SK-N-SH (cell line): ENCODE results near the gene SP100.

ENCODE experiments used
- POLR2AphosphoS5 ChIP-seq: IDR thresholded peaks from 2 replicates; pipeline ENCODE4 v1.6.1; 2012; ENCODE audit warnings: low read depth, low read length
- RAD21 ChIP-seq: IDR thresholded peaks from 2 replicates; pipeline ENCODE4 v1.6.1; 2012; ENCODE audit warnings: mild to moderate bottlenecking, low read length
- TF ChIP-seq, protein P1 (sequence below): IDR thresholded peaks from 2 replicates; pipeline ENCODE4 v1.6.1; 2012; ENCODE audit warnings: mild to moderate bottlenecking, low read depth, low read length, moderate library complexity
- TF ChIP-seq, protein P2 (sequence below): fragments of 200-600 bp; sonication (generic); IDR thresholded peaks from 2 replicates; pipeline ENCODE4 v1.6.1; 2017; ENCODE audit warnings: antibody characterized with exemption, mild to moderate bottlenecking, moderate library complexity

DNA sequence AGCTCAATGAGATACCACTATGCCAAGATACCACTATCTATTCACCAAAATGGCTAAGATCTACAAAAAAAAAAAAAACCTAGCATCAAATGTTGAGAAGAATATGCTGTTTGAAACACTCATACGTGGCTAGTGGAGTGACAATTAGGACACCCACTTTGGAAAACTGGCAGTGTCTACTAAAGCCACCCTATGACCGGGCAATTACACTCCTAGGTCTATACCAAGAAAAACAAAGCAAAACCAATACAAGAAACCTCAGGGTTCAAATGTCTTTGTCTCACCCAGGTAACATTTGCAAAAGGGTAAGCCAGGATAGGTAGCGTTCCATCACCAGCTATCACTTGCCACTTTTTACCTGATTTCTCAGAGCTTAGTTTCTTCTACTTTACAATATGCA, 173.0 kb downstream of the SP100 start:
- TF ChIP-seq POLR2AphosphoS5 (no peak), RAD21 (no peak)
- TF ChIP-seq, protein P1, sequence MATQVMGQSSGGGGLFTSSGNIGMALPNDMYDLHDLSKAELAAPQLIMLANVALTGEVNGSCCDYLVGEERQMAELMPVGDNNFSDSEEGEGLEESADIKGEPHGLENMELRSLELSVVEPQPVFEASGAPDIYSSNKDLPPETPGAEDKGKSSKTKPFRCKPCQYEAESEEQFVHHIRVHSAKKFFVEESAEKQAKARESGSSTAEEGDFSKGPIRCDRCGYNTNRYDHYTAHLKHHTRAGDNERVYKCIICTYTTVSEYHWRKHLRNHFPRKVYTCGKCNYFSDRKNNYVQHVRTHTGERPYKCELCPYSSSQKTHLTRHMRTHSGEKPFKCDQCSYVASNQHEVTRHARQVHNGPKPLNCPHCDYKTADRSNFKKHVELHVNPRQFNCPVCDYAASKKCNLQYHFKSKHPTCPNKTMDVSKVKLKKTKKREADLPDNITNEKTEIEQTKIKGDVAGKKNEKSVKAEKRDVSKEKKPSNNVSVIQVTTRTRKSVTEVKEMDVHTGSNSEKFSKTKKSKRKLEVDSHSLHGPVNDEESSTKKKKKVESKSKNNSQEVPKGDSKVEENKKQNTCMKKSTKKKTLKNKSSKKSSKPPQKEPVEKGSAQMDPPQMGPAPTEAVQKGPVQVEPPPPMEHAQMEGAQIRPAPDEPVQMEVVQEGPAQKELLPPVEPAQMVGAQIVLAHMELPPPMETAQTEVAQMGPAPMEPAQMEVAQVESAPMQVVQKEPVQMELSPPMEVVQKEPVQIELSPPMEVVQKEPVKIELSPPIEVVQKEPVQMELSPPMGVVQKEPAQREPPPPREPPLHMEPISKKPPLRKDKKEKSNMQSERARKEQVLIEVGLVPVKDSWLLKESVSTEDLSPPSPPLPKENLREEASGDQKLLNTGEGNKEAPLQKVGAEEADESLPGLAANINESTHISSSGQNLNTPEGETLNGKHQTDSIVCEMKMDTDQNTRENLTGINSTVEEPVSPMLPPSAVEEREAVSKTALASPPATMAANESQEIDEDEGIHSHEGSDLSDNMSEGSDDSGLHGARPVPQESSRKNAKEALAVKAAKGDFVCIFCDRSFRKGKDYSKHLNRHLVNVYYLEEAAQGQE, result no peak
- TF ChIP-seq, protein P2, sequence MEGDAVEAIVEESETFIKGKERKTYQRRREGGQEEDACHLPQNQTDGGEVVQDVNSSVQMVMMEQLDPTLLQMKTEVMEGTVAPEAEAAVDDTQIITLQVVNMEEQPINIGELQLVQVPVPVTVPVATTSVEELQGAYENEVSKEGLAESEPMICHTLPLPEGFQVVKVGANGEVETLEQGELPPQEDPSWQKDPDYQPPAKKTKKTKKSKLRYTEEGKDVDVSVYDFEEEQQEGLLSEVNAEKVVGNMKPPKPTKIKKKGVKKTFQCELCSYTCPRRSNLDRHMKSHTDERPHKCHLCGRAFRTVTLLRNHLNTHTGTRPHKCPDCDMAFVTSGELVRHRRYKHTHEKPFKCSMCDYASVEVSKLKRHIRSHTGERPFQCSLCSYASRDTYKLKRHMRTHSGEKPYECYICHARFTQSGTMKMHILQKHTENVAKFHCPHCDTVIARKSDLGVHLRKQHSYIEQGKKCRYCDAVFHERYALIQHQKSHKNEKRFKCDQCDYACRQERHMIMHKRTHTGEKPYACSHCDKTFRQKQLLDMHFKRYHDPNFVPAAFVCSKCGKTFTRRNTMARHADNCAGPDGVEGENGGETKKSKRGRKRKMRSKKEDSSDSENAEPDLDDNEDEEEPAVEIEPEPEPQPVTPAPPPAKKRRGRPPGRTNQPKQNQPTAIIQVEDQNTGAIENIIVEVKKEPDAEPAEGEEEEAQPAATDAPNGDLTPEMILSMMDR, result no peak
